Trophoblast cell (in vitro differentiated cells and primary cell): ENCODE data around the gene MGAT3.
"Not testable (repeated sequence)": the region's sequence is repeated elsewhere in the genome, so short reads cannot be mapped to it uniquely, and the experiment has no call there.

Source experiments
- DNase-seq, 2 donors: peaks; one replicate each; pipeline ENCODE4 v3.0.0-alpha.2; 2016
- H2AFZ ChIP-seq: 2 replicates; pipeline ENCODE4 v1.6.1; 2013; ENCODE audit warnings: low read length, moderate library complexity, mild to moderate bottlenecking; ENCODE audit not compliant: insufficient read depth, poor library complexity
- H2AK5ac ChIP-seq: 2 replicates; pipeline ENCODE4 v1.6.1; 2013; ENCODE audit warnings: mild to moderate bottlenecking, low read length
- H2BK120ac ChIP-seq: 2 replicates; pipeline ENCODE4 v1.6.1; 2013; ENCODE audit warnings: low read length, mild to moderate bottlenecking, moderate library complexity; ENCODE audit not compliant: insufficient read depth, poor library complexity
- H2BK12ac ChIP-seq: 2 replicates; pipeline ENCODE4 v1.6.1; 2013; ENCODE audit warnings: mild to moderate bottlenecking, low read length, moderate library complexity
- H2BK5ac ChIP-seq: 2 replicates; pipeline ENCODE4 v1.6.1; 2013; ENCODE audit warnings: low read length, low read depth, moderate library complexity, mild to moderate bottlenecking; ENCODE audit not compliant: poor library complexity
- H3K14ac ChIP-seq: 2 replicates; pipeline ENCODE4 v1.6.1; 2013; ENCODE audit warnings: mild to moderate bottlenecking, low read length
- H3K18ac ChIP-seq: 2 replicates; pipeline ENCODE4 v1.6.1; 2013; ENCODE audit warnings: mild to moderate bottlenecking, low read length
- H3K23ac ChIP-seq: 2 replicates; pipeline ENCODE4 v1.6.1; 2013; ENCODE audit warnings: low read length
- H3K27ac ChIP-seq: 2 replicates; pipeline ENCODE4 v1.5.1; 2013; ENCODE audit warnings: low read depth, mild to moderate bottlenecking, inconsistent platforms, low read length, moderate library complexity
- H3K27me3 ChIP-seq: 2 replicates; pipeline ENCODE4 v1.6.1; 2013; ENCODE audit warnings: inconsistent platforms, mild to moderate bottlenecking, low read length, moderate library complexity; ENCODE audit not compliant: insufficient read depth
- H3K36me3 ChIP-seq, 2 experiments: 1 replicate in 1 of 2; 2 replicates in 1 of 2; pipeline ENCODE4 v1.6.1; 2013; ENCODE audit warnings: low read length in 2 of 2, mild to moderate bottlenecking in 2 of 2, moderate library complexity in 1 of 2; ENCODE audit not compliant: insufficient read depth in 2 of 2, control insufficient read depth in 1 of 2
- H3K4ac ChIP-seq: 2 replicates; pipeline ENCODE4 v1.6.1; 2013; ENCODE audit warnings: low read depth, mild to moderate bottlenecking, low read length, moderate library complexity
- H3K4me1 ChIP-seq, 2 experiments: 1 replicate in 1 of 2; 2 replicates in 1 of 2; pipeline ENCODE4 v1.6.1; 2013; ENCODE audit warnings: low read length in 2 of 2, mild to moderate bottlenecking in 2 of 2, moderate library complexity in 1 of 2; ENCODE audit not compliant: insufficient read depth in 2 of 2, control insufficient read depth in 1 of 2
- H3K4me2 ChIP-seq: 2 replicates; pipeline ENCODE4 v1.6.1; 2013; ENCODE audit warnings: inconsistent platforms, mild to moderate bottlenecking, low read length, moderate library complexity
- H3K4me3 ChIP-seq: 2 replicates; pipeline ENCODE4 v1.5.1; 2013; ENCODE audit warnings: mild to moderate bottlenecking, low read depth, low read length, inconsistent platforms
- H3K79me1 ChIP-seq: one replicate; pipeline ENCODE4 v1.6.1; 2013; ENCODE audit warnings: low read length
- H3K79me2 ChIP-seq: 2 replicates; pipeline ENCODE4 v1.6.1; 2013; ENCODE audit warnings: low read length, mild to moderate bottlenecking; ENCODE audit not compliant: control insufficient read depth, insufficient read depth, poor library complexity
- H3K9ac ChIP-seq: 2 replicates; pipeline ENCODE4 v1.6.1; 2013; ENCODE audit warnings: mild to moderate bottlenecking, low read length
- H3K9me3 ChIP-seq: 2 replicates; pipeline ENCODE4 v1.6.1; 2013; ENCODE audit warnings: low read depth, mild to moderate bottlenecking, control low read depth, inconsistent platforms, low read length; ENCODE audit not compliant: insufficient read depth
- H4K12ac ChIP-seq: 2 replicates; pipeline ENCODE4 v1.6.1; 2013; ENCODE audit warnings: low read depth, mild to moderate bottlenecking, low read length, moderate library complexity
- H4K8ac ChIP-seq: 2 replicates; pipeline ENCODE4 v1.6.1; 2013; ENCODE audit warnings: low read depth, mild to moderate bottlenecking, low read length, moderate library complexity
- H4K91ac ChIP-seq: one replicate; pipeline ENCODE4 v1.6.1; 2013; ENCODE audit warnings: low read depth, mild to moderate bottlenecking, low read length, moderate library complexity
- WGBS: extraction: QIAGEN DNeasy Blood & Tissue Kit; methylation state at CpG from one replicate; pipeline ENCODE4 v1.1.7; 2013; ENCODE audit warnings: missing lambda C conversion rate; ENCODE audit not compliant: insufficient read length, insufficient coverage; ENCODE audit errors: extremely low coverage; 5-methylcytosine and 5-hydroxymethylcytosine counted together

MGAT3 gene

GRCh38 chr22:39410264-39410663, 46.5 kb upstream of the MGAT3 start:
- Histone ChIP-seq H2BK5ac (no peak overlapping the region), H3K14ac (no peak overlapping the region), H3K4me3 (no peak overlapping the region), H2BK12ac (no peak overlapping the region), H4K8ac (no peak overlapping the region), H2BK120ac (no peak overlapping the region), H2AFZ (no peak overlapping the region), H3K27ac (no peak overlapping the region), H3K4me1 (no peaks in the 10 kb centered on the region), H3K79me2 (no peaks in the 10 kb centered on the region), H3K79me1 (no peaks in the 10 kb centered on the region), H3K36me3 (peaks cover under 1 to 8% of the 10 kb centered on the region in 2 experiments), H4K91ac (no peak overlapping the region), H3K4me2 (no peak overlapping the region), H4K12ac (no peak overlapping the region), H3K27me3 (no peaks in the 10 kb centered on the region), H3K9me3 (no peaks in the 10 kb centered on the region), H2AK5ac (no peak overlapping the region), H3K23ac (no peak overlapping the region), H3K9ac (no peak overlapping the region), H3K4ac (no peak overlapping the region), H3K18ac (no peak overlapping the region)
- no CpG with 5 or more reads among the region's 4 CpGs for WGBS
- no peak for DNase-seq

GRCh38 chr22:39411828-39412365, 44.9 kb upstream of the MGAT3 start:
- not testable (repeated sequence) for H4K8ac ChIP-seq, H2AK5ac ChIP-seq, H3K27me3 ChIP-seq, H3K79me1 ChIP-seq, H4K12ac ChIP-seq, H3K14ac ChIP-seq, H2BK120ac ChIP-seq, H3K4me2 ChIP-seq, H4K91ac ChIP-seq, DNase-seq, H3K79me2 ChIP-seq, H3K9ac ChIP-seq, H3K27ac ChIP-seq, H3K4me3 ChIP-seq, H2AFZ ChIP-seq, H3K23ac ChIP-seq, H2BK12ac ChIP-seq, H3K4ac ChIP-seq, H3K18ac ChIP-seq, H2BK5ac ChIP-seq, H3K4me1 ChIP-seq, H3K9me3 ChIP-seq
- WGBS = no CpG with 5 or more reads among the region's 11 CpGs
- H3K36me3 ChIP-seq = peaks cover 17 to 20% of the 10 kb centered on the region in 2 experiments

- DNase-seq, H3K23ac ChIP-seq, H3K4me3 ChIP-seq, H2BK12ac ChIP-seq, H3K9me3 ChIP-seq, H3K79me2 ChIP-seq, H3K27me3 ChIP-seq, H3K14ac ChIP-seq, H3K4me2 ChIP-seq, H3K4me1 ChIP-seq, H3K18ac ChIP-seq, H3K4ac ChIP-seq, H3K9ac ChIP-seq, H2BK120ac ChIP-seq, H2BK5ac ChIP-seq, H4K12ac ChIP-seq, H2AK5ac ChIP-seq, H3K79me1 ChIP-seq, H4K8ac ChIP-seq, H4K91ac ChIP-seq, H2AFZ ChIP-seq, H3K27ac ChIP-seq: not testable (repeated sequence)
- H3K36me3 ChIP-seq = peaks cover 25 to 30% of the 10 kb centered on the region in 2 experiments
- WGBS = no CpG with 5 or more reads among the region's 7 CpGs
Observed at GRCh38 chr22:39413204-39413603, 43.6 kb upstream of the MGAT3 start.

GRCh38 chr22:39414377-39414776, 42.4 kb upstream of the MGAT3 start:
- no peak overlapping the region for H4K8ac ChIP-seq
- H3K9me3 ChIP-seq = no peaks in the 10 kb centered on the region
- no peak overlapping the region for H2BK12ac ChIP-seq
- no peaks in the 10 kb centered on the region for H3K79me1 ChIP-seq
- no peak overlapping the region for H3K4ac ChIP-seq
- WGBS = no CpG with 5 or more reads among the region's 7 CpGs
- no peak overlapping the region for H3K14ac ChIP-seq
- no peak overlapping the region for H3K4me3 ChIP-seq
- H3K27ac ChIP-seq = no peak overlapping the region
- no peak overlapping the region for H3K4me2 ChIP-seq
- H3K79me2 ChIP-seq = no peaks in the 10 kb centered on the region
- no peak overlapping the region for H3K18ac ChIP-seq
- no peak overlapping the region for H4K91ac ChIP-seq
- H2BK120ac ChIP-seq = no peak overlapping the region
- no peak overlapping the region for H2BK5ac ChIP-seq
- peaks cover 34 to 40% of the 10 kb centered on the region in 2 experiments for H3K36me3 ChIP-seq
- no peak overlapping the region for H2AK5ac ChIP-seq
- no peak overlapping the region for H3K23ac ChIP-seq
- DNase-seq = no peak
- no peak overlapping the region for H2AFZ ChIP-seq
- H3K27me3 ChIP-seq = no peaks in the 10 kb centered on the region
- no peak overlapping the region for H4K12ac ChIP-seq
- no peaks in the 10 kb centered on the region for H3K4me1 ChIP-seq
- no peak overlapping the region for H3K9ac ChIP-seq
